KMS-11 (cell line): ENCODE results near the gene PHEX.

Experiments used
- H2AFZ ChIP-seq: fragments of 200-600 bp; sonication (generic); 2 replicates; pipeline ENCODE4 v1.6.1; 2016; ENCODE audit warnings: antibody characterized with exemption, mixed run types, low read depth
- H3K27ac ChIP-seq: fragments of 200-600 bp; sonication (generic); 2 replicates; pipeline ENCODE4 v1.6.1; 2016; ENCODE audit warnings: mild to moderate bottlenecking, mixed run types
- H3K27me3 ChIP-seq: fragments of 200-600 bp; sonication (generic); 2 replicates; pipeline ENCODE4 v1.6.1; 2017; ENCODE audit warnings: mild to moderate bottlenecking, low read depth, mixed run types, moderate library complexity; ENCODE audit not compliant: insufficient read depth
- H3K36me3 ChIP-seq: fragments of 200-600 bp; sonication (generic); 2 replicates; pipeline ENCODE4 v1.6.1; 2017; ENCODE audit warnings: mild to moderate bottlenecking, mixed run types; ENCODE audit not compliant: insufficient read depth
- H3K4me1 ChIP-seq: fragments of 200-600 bp; sonication (generic); 2 replicates; pipeline ENCODE4 v1.6.1; 2016; ENCODE audit warnings: mild to moderate bottlenecking, low read depth, mixed run types; ENCODE audit not compliant: poor library complexity, severe bottlenecking
- H3K4me2 ChIP-seq: fragments of 200-600 bp; sonication (generic); 2 replicates; pipeline ENCODE4 v1.7.0; 2016; ENCODE audit warnings: mild to moderate bottlenecking, mixed run types
- H3K4me3 ChIP-seq: fragments of 200-600 bp; sonication (generic); IDR thresholded peaks from 2 replicates; pipeline ENCODE4 v1.6.1; 2017; ENCODE audit warnings: low read depth, low read length, mixed read lengths; ENCODE audit not compliant: insufficient read depth
- H3K79me2 ChIP-seq: fragments of 200-600 bp; sonication (generic); 2 replicates; pipeline ENCODE4 v1.6.1; 2016; ENCODE audit warnings: low read depth, mixed run types; ENCODE audit not compliant: insufficient read depth
- H3K9ac ChIP-seq: fragments of 200-600 bp; sonication (generic); 2 replicates; pipeline ENCODE4 v1.6.1; 2016; ENCODE audit warnings: mild to moderate bottlenecking, mixed run types
- H4K20me1 ChIP-seq: fragments of 200-600 bp; sonication (generic); 2 replicates; pipeline ENCODE4 v1.6.1; 2016; ENCODE audit warnings: mild to moderate bottlenecking, mixed run types; ENCODE audit not compliant: insufficient read depth
- TF ChIP-seq, protein P1 (sequence below): fragments of 200-600 bp; sonication (generic); conservative IDR thresholded peaks from 2 replicates; pipeline ENCODE4 v1.6.1; 2017; ENCODE audit warnings: low read depth, mild to moderate bottlenecking, antibody characterized with exemption, low read length, moderate library complexity, mixed read lengths

PHEX gene

DNA sequence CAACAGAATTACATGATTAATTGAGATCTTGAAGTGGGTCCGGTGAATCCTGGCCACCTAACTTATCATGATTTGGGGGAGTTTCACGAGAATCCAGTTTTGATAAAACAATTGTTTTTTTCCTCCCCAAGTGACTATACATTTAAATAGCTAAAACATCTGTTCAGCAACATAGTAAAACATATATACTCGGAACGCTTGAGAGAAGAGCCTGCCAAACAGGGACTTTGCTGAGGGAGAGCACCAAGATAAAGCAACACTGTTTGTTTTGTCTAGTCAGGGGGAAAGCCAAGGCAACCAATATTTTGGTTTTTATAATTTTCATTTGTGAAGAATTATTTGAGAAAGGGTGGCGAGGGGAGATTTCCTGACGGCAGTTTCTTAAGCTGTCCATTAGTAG is 381 bp downstream of the PHEX start:
- TF ChIP-seq, protein P1, sequence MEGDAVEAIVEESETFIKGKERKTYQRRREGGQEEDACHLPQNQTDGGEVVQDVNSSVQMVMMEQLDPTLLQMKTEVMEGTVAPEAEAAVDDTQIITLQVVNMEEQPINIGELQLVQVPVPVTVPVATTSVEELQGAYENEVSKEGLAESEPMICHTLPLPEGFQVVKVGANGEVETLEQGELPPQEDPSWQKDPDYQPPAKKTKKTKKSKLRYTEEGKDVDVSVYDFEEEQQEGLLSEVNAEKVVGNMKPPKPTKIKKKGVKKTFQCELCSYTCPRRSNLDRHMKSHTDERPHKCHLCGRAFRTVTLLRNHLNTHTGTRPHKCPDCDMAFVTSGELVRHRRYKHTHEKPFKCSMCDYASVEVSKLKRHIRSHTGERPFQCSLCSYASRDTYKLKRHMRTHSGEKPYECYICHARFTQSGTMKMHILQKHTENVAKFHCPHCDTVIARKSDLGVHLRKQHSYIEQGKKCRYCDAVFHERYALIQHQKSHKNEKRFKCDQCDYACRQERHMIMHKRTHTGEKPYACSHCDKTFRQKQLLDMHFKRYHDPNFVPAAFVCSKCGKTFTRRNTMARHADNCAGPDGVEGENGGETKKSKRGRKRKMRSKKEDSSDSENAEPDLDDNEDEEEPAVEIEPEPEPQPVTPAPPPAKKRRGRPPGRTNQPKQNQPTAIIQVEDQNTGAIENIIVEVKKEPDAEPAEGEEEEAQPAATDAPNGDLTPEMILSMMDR = no peak
- H3K4me2 ChIP-seq = no peak overlapping the region
- no peaks in the 10 kb centered on the region for H3K4me1 ChIP-seq

DNA sequence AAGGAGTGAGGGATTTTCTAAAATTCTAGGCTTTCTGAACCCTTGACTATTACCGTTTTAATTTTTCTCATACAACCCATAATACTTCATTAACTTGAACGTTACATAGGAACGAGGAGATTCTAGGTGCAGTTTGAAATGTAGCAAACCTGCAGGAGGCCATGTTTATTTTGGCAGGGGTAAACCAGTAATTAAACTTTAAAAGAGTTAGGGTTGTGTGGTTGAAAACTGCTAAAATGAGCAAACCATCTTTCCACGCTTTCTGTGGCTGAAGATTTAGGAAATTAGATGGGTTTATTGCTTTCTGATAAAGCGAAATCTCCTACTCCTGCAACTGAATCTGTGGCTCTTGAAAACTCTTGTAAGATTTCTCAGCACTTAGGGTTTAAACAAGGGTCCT is 1.7 kb downstream of the PHEX start:
- H2AFZ ChIP-seq = no peak overlapping the region
- no peaks in the 10 kb centered on the region for H4K20me1 ChIP-seq
- H3K4me1 ChIP-seq = no peaks in the 10 kb centered on the region
- no peaks in the 10 kb centered on the region for H3K36me3 ChIP-seq
- no peak overlapping the region for H3K27ac ChIP-seq
- H3K4me2 ChIP-seq = no peak overlapping the region
- no peaks in the 10 kb centered on the region for H3K79me2 ChIP-seq
- no peaks in the 10 kb centered on the region for H3K27me3 ChIP-seq
- no peak overlapping the region for H3K9ac ChIP-seq
- no peak overlapping the region for H3K4me3 ChIP-seq
- TF ChIP-seq, protein P1 = no peak

More for the DNA sequence above, 381 bp downstream of the PHEX start:
- H3K36me3 ChIP-seq = no peaks in the 10 kb centered on the region
- no peaks in the 10 kb centered on the region for H4K20me1 ChIP-seq
- H3K27me3 ChIP-seq = no peaks in the 10 kb centered on the region
- no peaks in the 10 kb centered on the region for H3K79me2 ChIP-seq
- H3K27ac ChIP-seq = no peak overlapping the region
- no peak overlapping the region for H3K9ac ChIP-seq
- H2AFZ ChIP-seq = no peak overlapping the region
- no peak overlapping the region for H3K4me3 ChIP-seq

DNA sequence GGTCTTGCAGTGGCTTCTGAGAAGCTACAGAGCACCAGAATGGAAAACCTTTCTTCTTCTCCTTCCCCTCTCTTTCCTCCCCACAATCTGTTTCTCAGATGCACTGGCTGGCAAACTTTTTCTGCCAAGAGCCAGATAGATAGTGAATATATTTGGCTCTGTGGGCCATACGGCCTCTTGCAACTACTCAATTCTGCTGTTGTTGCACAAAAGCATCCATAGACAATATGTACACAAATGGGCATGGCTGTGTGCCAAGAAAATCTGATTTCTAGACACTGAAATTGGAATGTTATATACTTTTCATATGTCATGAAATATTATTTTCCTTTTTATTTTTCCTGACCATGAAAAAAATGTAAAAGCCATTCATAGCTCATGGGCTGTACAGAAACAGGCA is 3.1 kb downstream of the PHEX start:
- no peak overlapping the region for H2AFZ ChIP-seq
- no peak overlapping the region for H3K9ac ChIP-seq
- H3K4me3 ChIP-seq = no peak overlapping the region
- no peaks in the 10 kb centered on the region for H3K79me2 ChIP-seq
- H3K4me1 ChIP-seq = no peaks in the 10 kb centered on the region
- no peaks in the 10 kb centered on the region for H3K36me3 ChIP-seq
- H3K4me2 ChIP-seq = no peak overlapping the region
- TF ChIP-seq, protein P1 = no peak
- H3K27ac ChIP-seq = no peak overlapping the region
- no peaks in the 10 kb centered on the region for H4K20me1 ChIP-seq
- no peaks in the 10 kb centered on the region for H3K27me3 ChIP-seq

DNA sequence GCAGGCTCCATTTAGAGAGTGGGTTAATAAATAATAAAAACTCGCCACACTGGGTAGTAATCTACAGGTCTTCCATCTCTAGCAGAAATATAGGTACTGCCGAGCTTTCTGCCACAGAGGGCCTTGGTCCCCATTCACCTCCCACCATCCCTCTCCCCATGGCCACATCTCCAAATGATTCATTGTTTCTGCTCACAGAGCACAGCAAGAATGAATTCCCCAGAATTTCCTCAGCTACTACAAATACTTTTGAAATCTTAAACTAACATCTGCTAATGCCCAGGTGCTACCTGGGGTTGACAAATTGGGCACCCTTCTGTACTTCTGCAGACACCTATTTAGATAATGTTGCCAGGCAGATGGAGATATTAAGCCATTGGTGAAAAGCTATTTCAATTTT is 5.1 kb downstream of the PHEX start:
- Histone ChIP-seq H3K36me3 (no peaks in the 10 kb centered on the region), H3K4me3 (no peak overlapping the region), H2AFZ (no peak overlapping the region)

More for the DNA sequence above, 5.1 kb downstream of the PHEX start:
- Histone ChIP-seq H3K4me1 (no peaks in the 10 kb centered on the region), H4K20me1 (no peaks in the 10 kb centered on the region), H3K4me2 (no peak overlapping the region), H3K9ac (no peak overlapping the region), H3K79me2 (no peaks in the 10 kb centered on the region), H3K27me3 (no peaks in the 10 kb centered on the region), H3K27ac (no peak overlapping the region)
- TF ChIP-seq, protein P1 = no peak
